Measurements from ENCODE around the gene SLC22A15.
A peak's percentile ranks its signal among the peaks of the same experiment; 100 is the strongest.

The SLC22A15 gene

DNA sequence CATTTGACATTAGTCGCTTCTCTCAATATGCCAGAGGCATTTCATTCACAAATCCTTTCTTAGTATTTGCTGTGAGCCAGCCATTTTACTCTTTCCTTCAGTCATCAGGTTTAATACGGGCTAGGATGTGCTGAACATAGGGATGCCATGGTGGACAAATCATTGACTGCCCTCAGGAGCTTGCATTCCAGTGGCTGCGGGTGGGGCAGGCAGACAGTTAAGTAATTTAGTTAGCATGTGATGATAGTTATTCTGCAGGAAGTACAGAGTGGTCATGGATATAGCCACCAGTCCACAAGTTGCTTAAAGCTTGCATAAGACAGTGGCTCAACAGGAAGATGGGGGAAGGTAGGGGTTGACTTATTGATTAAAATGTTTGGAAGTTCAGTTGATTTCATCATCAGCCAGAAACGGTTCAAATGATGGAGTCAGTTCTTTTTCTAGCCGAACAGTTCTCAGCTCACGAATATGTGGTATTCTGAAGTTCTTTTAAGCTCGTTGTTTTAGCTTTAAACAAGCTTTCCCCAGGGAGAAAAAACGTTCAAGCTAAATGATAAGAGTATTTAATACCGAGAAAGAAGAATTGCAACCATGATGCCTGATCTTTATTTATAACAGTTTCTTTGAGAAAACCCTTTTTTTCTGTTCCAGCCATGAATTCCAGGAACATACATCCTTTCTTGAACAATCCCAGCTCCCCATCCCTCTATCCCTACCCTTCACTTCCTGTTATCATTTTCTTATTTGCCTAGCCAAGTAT, 1.4 kb downstream of the SLC22A15 start:
- Histone ChIP-seq H3K9me3 (replicated peaks in 1 of 11) (peaks cover 8 to 29% (median 16%) of the 10 kb centered on the region in 11 experiments; a peak in 20 of 22 replicates), H3K4me3 (peak overlapping the region in 3 of 10 experiments; percentile 44 to 59 (median 56); a peak in 2 of 20 replicates), H3K27ac (peak overlapping the region in 2 of 11 experiments; percentile 16 to 66; a peak in 3 of 22 replicates), H3K9ac (no peak overlapping the region), H3K4me2 (peak overlapping the region in 5 of 11 experiments; percentile 26 to 77 (median 67); a peak in 10 of 22 replicates), H4K20me1 (no peaks in the 10 kb centered on the region), H3K4me1 (peaks cover 0 to 41% (median 4%) of the 10 kb centered on the region in 10 experiments; a peak in 8 of 20 replicates), H3K36me3 (no peaks in the 10 kb centered on the region), H3K27me3 (peaks cover 0 to 30% (median 26%) of the 10 kb centered on the region in 11 experiments; a peak in 17 of 22 replicates)
- TF ChIP-seq Cebpa-rat (IDR thresholded peaks at IDR 0.05), result no peak

DNA sequence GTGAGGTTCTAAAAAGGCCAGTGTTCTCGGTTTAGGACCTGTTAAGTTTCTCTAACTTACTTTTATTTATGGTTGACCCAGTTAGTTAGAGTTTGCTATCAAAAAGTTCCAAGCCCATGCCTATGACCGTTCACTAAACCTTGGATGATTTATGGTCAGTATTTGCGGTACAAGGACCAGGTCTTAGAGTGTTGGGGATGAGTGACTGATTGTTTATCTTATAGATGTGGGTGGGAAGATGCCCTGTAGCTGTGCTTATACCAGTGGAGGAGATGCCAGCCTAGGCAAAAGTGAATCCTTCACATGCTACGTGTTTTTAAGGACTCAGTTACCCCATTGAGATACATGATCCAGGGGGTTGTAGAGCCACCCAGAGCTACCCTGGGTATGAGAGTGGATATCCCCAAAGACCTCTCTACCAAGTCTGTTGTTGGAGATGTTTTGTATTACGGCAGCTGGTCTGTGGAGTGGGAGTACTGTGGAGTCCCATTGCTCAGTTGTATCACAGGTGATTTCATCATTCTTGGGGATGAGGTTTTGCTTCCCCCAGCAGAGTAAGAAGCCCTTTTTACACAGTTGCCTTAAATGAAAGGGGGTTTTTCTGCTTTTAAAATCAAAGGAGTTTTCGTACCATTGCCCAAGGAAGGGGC, 2.1 kb downstream of the SLC22A15 start:
- Histone ChIP-seq H3K36me3 (no peaks in the 10 kb centered on the region), H4K20me1 (no peaks in the 10 kb centered on the region), H3K4me3 (peak overlapping the region in 1 of 10 experiments; percentile 9; a peak in 1 of 20 replicates), H3K4me2 (peak overlapping the region in 2 of 11 experiments; percentile 70 to 77; a peak in 4 of 22 replicates), H3K27ac (peak overlapping the region in 2 of 11 experiments; percentile 7 to 16; a peak in 1 of 22 replicates), H3K9me3 (replicated peaks in 1 of 11) (peaks cover 8 to 29% (median 16%) of the 10 kb centered on the region in 11 experiments; a peak in 20 of 22 replicates), H3K9ac (no peak overlapping the region), H3K27me3 (peaks cover 0 to 30% (median 26%) of the 10 kb centered on the region in 11 experiments; a peak in 17 of 22 replicates), H3K4me1 (peaks cover 0 to 42% (median 4%) of the 10 kb centered on the region in 10 experiments; a peak in 8 of 20 replicates)
- TF ChIP-seq Cebpa-rat (IDR thresholded peaks at IDR 0.05), result no peak

DNA sequence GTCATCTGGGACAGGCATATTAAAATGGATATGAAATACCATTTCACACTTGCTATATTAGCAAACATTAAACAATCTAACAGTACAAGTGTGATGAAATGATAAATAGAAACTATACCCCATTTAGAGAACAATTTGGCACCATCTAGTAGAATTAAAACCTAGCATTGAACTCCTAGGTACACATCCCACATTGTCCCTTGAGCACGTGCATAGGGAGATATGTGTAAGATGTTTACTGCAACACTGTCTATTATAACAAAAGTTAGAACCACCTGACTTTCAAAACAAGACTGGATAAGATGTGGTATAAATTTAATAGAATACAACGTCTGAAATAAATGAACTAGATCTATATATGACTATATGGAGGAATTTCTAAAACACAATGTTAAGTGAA, 3.8 kb downstream of the SLC22A15 start:
- peaks cover 0 to 42% (median 4%) of the 10 kb centered on the region in 10 experiments; a peak in 8 of 20 replicates for H3K4me1 ChIP-seq
- peaks cover 0 to 29% (median 24%) of the 10 kb centered on the region in 11 experiments; a peak in 17 of 22 replicates for H3K27me3 ChIP-seq
- H3K36me3 ChIP-seq, result no peaks in the 10 kb centered on the region
- TF ChIP-seq Cebpa-rat (IDR thresholded peaks at IDR 0.05), result no peak
- H3K4me2 ChIP-seq, result no peak overlapping the region
- H3K4me3 ChIP-seq, result no peak overlapping the region
- peaks cover 8 to 29% (median 16%) of the 10 kb centered on the region in 11 experiments; a peak in 20 of 22 replicates for H3K9me3 ChIP-seq (replicated peaks in 1 of 11)
- H3K27ac ChIP-seq, result no peak overlapping the region
- H3K9ac ChIP-seq, result no peak overlapping the region
- H4K20me1 ChIP-seq, result no peaks in the 10 kb centered on the region

DNA sequence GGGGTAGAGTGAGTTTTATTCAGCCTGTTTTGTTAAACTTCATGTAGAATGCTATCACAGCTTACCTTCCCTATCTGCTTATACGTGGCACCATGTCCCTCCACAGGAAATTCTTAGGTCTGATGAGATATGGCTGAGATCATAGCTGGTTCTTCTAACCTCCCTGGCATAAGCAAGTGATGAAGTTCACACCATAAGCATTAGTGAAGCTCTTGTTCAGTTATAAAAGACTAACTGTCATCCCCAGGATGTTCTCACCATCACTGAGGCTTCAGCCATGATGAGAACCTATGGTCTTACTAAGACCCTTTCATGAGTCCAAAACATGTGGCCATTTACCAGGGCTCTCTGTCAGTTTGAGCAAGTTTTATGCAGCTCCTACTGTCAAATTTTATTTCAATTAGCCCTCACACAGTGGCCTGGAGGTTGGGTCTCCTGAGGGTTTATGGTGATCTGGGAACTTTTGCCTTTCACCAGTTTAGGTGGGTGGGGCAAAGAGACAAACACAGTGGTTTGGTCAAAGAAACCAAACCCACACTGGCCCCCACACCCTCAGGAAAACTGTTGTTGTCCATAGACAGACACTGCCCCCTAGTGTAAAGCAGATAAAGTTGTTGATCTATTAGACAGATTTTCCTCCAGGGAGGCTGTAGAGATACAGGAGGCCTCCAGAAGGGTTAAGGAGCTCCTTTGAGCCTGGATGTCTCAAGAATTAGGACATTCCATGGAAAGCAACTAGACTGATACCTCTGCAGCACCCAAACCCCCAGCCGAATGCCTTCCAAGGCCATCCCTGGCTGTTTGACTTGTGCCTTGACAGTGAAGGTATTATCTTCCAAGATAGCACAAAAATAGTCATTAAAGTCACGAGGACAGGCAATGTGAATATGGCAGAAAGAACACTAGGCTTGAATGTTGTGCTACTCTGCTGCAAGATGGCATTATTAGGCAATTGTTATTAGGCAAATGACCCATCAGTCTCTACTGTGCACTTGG, 5.0 kb downstream of the SLC22A15 start:
- Histone ChIP-seq H3K9ac (no peak overlapping the region), H3K4me2 (peak overlapping the region in 2 of 11 experiments; percentile 2 to 8; a peak in 2 of 22 replicates), H3K9me3 (replicated peaks in 1 of 11) (peaks cover 4 to 19% (median 8%) of the 10 kb centered on the region in 11 experiments; a peak in 16 of 22 replicates), H4K20me1 (no peaks in the 10 kb centered on the region), H3K27ac (no peak overlapping the region), H3K27me3 (peaks cover 0 to 18% (median 13%) of the 10 kb centered on the region in 11 experiments; a peak in 17 of 22 replicates), H3K36me3 (no peaks in the 10 kb centered on the region), H3K4me1 (peaks cover 0 to 42% (median 4%) of the 10 kb centered on the region in 10 experiments; a peak in 8 of 20 replicates), H3K4me3 (no peak overlapping the region)
- no peak for TF ChIP-seq Cebpa-rat (IDR thresholded peaks at IDR 0.05)

DNA sequence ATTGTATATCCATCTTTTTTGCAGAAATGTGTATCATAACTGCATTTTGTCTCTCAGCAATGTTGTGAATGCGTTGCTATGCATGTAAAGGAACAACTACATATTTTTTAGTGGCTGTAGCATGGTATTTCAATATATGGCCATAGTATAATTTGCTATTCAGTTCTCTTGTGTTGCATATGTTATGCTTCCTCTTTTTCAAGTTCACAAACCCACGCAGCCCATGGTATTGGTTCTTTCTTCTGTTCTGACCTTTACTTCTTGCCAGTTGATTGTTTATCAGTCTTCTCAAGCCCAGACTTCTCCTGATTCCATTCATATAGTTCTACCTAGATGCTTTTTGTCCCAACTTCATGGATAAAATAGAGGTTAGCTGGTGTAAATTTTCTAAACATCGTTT, 6.1 kb downstream of the SLC22A15 start:
- no peak overlapping the region for H3K4me3 ChIP-seq
- H3K36me3 ChIP-seq, result no peaks in the 10 kb centered on the region
- H3K9ac ChIP-seq, result no peak overlapping the region
- peaks cover 0 to 33% (median 2%) of the 10 kb centered on the region in 10 experiments; a peak in 8 of 20 replicates for H3K4me1 ChIP-seq
- TF ChIP-seq Cebpa-rat (IDR thresholded peaks at IDR 0.05), result no peak
- no peaks in the 10 kb centered on the region for H4K20me1 ChIP-seq
- no peak overlapping the region for H3K27ac ChIP-seq
- H3K4me2 ChIP-seq, result peak overlapping the region in 2 of 11 experiments; percentile 1 to 2; a peak in 3 of 22 replicates
- peaks cover 0 to 7% (median 2%) of the 10 kb centered on the region in 11 experiments; a peak in 10 of 22 replicates for H3K27me3 ChIP-seq
- peaks cover 0 to 8% (median under 1%) of the 10 kb centered on the region in 11 experiments; a peak in 3 of 22 replicates for H3K9me3 ChIP-seq (replicated peaks in 1 of 11)

DNA sequence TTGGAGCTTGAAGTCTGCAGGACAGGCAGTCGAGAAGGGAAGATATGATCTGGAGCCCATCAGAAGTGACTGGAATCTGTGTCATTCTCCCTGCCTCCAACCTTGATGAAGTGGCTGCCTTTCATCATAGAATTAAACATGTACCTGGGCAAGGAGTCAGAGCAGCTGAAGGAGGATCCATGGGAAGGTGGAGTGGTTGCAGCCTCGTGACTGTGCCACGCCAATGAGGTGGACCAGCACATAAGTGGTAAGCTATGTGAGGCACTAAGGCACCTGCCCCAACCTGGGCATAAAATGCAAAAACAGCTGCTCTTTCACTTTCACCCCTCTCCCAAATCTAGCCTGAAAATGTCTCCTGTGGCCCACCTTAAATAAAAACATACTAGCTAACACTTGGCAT, 7.3 kb downstream of the SLC22A15 start:
- Histone ChIP-seq H3K9ac (no peak overlapping the region), H3K27me3 (no peaks in the 10 kb centered on the region), H3K4me1 (peaks cover 0 to 21% (median 0%) of the 10 kb centered on the region in 10 experiments; a peak in 6 of 20 replicates), H3K36me3 (no peaks in the 10 kb centered on the region), H3K27ac (no peak overlapping the region), H4K20me1 (no peaks in the 10 kb centered on the region), H3K4me3 (no peak overlapping the region), H3K4me2 (no peak overlapping the region), H3K9me3 (replicated peaks in 1 of 11) (no peaks in the 10 kb centered on the region)
- TF ChIP-seq Cebpa-rat (IDR thresholded peaks at IDR 0.05), result no peak

DNA sequence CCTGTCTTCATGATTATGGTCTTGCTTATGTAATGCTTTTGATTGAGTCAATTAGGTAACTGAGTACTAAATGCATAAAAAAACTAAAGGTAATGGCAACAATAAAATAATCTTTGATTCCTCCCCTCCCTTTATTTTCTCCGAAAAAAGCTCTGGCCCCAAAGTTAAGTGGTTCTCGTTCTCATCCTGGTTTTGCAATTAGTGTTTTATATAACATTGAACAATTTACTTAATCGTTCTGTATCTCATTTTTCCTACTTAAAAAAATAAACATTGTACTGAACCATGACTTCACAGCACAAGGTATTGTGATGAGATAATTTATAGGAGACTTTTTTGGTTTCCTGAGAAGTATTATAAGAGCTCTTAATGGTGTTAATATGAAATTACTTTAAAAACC, 11.3 kb downstream of the SLC22A15 start:
- TF ChIP-seq Cebpa-rat (IDR thresholded peaks at IDR 0.05), result no peak
- Histone ChIP-seq H3K4me2 (no peak overlapping the region), H3K9ac (no peak overlapping the region), H3K27me3 (no peaks in the 10 kb centered on the region), H4K20me1 (no peaks in the 10 kb centered on the region), H3K9me3 (replicated peaks in 1 of 11) (no peaks in the 10 kb centered on the region), H3K4me3 (no peak overlapping the region), H3K27ac (no peak overlapping the region), H3K4me1 (peaks cover 0 to 4% (median 0%) of the 10 kb centered on the region in 10 experiments; a peak in 6 of 20 replicates), H3K36me3 (no peaks in the 10 kb centered on the region)

DNA sequence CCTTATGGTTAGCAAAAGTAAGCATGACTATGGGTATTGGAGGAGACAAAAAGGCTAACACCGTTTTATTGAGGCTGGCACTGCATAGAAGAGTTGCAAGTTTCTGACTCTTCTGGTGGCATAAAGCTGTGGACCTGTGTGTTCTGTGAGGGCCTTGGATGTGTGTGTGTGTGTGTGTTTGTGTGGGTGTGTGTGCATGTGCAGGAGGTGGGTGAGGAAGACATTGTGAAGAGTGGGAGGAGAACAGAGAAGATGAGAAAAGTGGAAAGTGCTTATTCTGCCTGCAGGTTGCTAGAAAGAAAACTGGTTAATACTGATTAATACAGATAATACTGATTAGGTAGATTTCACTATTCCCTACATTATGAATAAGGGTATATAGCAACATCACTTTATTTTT, 12.6 kb downstream of the SLC22A15 start:
- TF ChIP-seq Cebpa-rat (IDR thresholded peaks at IDR 0.05), result no peak
- no peaks in the 10 kb centered on the region; a peak in 1 of 22 replicates for H3K36me3 ChIP-seq
- H4K20me1 ChIP-seq, result no peaks in the 10 kb centered on the region
- H3K9me3 ChIP-seq (replicated peaks in 1 of 11), result no peaks in the 10 kb centered on the region
- H3K27ac ChIP-seq, result no peak overlapping the region
- H3K9ac ChIP-seq, result no peak overlapping the region
- no peaks in the 10 kb centered on the region for H3K27me3 ChIP-seq
- H3K4me1 ChIP-seq, result no peaks in the 10 kb centered on the region
- H3K4me3 ChIP-seq, result no peak overlapping the region
- no peak overlapping the region for H3K4me2 ChIP-seq

Measured in BLaER1 treated with 17β-estradiol and CSF1 and Interleukin-3, amounts not matched to agents 10 nM and 100 nM (cell line).